Bronchial epithelial cell (primary cell): ENCODE results near the gene FRS2. TPM values are rescaled to one million over a fixed set of nuclear protein-coding genes. Genes with fewer than 3 reads are reported as not detected.

Experiments
- DNase-seq: peaks from one replicate; pipeline ENCODE4 v3.0.0-alpha.2; 2010; ENCODE audit warnings: low read depth
- FAIRE-seq: peaks from 2 replicates; lab custom pipeline; 2011; peaks lifted over from hg19 to GRCh38; lab: Jason Lieb, UNC
- H3K27me3 ChIP-seq: 2 replicates; pipeline ENCODE4 v1.5.1; 2011; ENCODE audit warnings: low read length; ENCODE audit not compliant: control insufficient read depth, insufficient read depth
- H3K36me3 ChIP-seq: 2 replicates; pipeline ENCODE4 v1.5.1; 2011; ENCODE audit warnings: low read length; ENCODE audit not compliant: control insufficient read depth, insufficient read depth
- H3K4me3 ChIP-seq: 2 replicates; pipeline ENCODE4 v1.5.1; 2011; ENCODE audit warnings: mild to moderate bottlenecking, low read depth, low read length, control low read depth
- CTCF ChIP-seq: IDR thresholded peaks from 2 replicates; pipeline ENCODE4 v1.5.1; 2011; ENCODE audit warnings: mild to moderate bottlenecking, moderate library complexity, low read length, control low read depth, inconsistent platforms; ENCODE audit not compliant: insufficient read depth, severe bottlenecking
- total RNA-seq: library from RNA; depleted of rRNA; stranded (reverse); fragments of >200 nt; gene quantifications from 2 replicates; pipeline ENCODE4 v1.2.1, GENCODE V29; 2014

Gene FRS2
- total RNA-seq, 1 donor from 2014 or later, result 27.1 TPM

GRCh38 chr12:69566603-69567002 lies 96.4 kb downstream of the FRS2 start:
- Histone ChIP-seq H3K4me3 (no peak overlapping the region), H3K36me3 (peaks cover 3% of the 10 kb centered on the region), H3K27me3 (no peaks in the 10 kb centered on the region)
- FAIRE-seq, result no peak
- peak; percentile 4 for TF ChIP-seq CTCF
- no peak for DNase-seq

DNA sequence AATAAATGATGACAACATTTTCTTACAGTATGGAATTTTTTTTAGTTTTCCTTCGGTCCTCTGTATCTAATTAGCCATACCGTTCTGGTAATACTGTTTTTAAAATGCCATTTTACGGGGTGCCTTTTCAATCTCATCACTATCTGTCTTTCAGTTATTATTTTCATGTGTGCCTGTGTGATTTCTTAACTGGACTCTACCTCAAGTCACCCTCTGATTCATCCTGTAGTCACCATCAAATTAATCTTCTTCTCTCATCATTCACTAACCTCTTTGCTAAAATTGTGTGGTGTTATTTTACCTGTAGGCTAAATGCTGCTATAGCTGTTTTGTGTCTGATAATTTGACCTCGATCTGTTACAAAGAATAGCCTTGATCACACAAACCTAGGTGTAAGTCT lies 99.0 kb downstream of the FRS2 start:
- no peak for FAIRE-seq
- peak; percentile 84 for DNase-seq
- Histone ChIP-seq H3K4me3 (no peak overlapping the region), H3K27me3 (no peaks in the 10 kb centered on the region), H3K36me3 (peaks cover 6% of the 10 kb centered on the region)
- TF ChIP-seq CTCF, result no peak

- no peak overlapping the region for H3K4me3 ChIP-seq
- no peaks in the 10 kb centered on the region for H3K27me3 ChIP-seq
- no peak for TF ChIP-seq CTCF
- DNase-seq, result peak; percentile 39
- FAIRE-seq, result no peak
- peaks cover 8% of the 10 kb centered on the region for H3K36me3 ChIP-seq
These were observed 99.9 kb downstream of the FRS2 start for GRCh38 chr12:69570000-69570516.

DNA sequence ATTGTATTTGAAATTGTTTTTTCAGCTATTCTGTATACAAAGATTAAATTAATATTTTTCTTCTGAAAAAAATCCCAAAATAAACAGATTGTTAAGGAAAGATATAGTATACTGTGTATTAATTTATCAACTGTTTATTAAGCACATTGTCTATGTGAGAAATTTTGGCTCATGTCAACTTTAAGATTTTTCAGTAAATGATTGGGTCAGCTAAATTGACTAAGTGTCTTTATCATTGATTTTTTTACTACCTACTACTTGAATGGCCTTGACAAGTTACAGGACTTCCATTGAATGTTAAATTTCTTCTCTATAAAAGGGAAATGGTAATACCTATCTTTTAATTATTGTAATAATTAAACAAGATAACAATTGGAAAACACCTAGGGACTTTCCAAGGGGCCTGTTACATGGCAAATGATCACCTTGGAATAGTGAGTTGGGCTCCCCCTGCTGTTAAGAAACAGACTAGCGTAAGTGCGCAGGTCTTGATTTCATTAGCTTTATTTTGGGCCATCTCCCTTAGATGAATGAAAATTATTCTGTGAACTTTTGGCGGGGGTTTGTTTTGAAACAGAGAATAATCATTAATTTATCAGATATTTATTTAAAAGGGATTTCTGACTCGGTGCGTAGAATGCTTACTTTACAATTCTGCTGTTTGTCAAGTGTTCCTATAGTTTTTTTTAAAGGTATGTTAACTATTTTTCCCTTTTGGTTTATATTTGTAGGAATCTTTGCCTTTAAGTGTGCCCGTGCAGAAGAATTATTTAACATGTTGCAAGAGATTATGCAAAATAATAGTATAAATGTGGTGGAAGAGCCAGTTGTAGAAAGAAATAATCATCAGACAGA lies 100.6 kb downstream of the FRS2 start:
- TF ChIP-seq CTCF, result peak; percentile 61
- H3K4me3 ChIP-seq, result no peak overlapping the region
- DNase-seq (peak; percentile 77), FAIRE-seq (no peak)
- H3K36me3 ChIP-seq, result peaks cover 8% of the 10 kb centered on the region
- H3K27me3 ChIP-seq, result no peaks in the 10 kb centered on the region

GRCh38 chr12:69575346-69575745 lies 105.2 kb downstream of the FRS2 start:
- Histone ChIP-seq H3K36me3 (peaks cover 8% of the 10 kb centered on the region), H3K4me3 (no peak overlapping the region), H3K27me3 (no peaks in the 10 kb centered on the region)
- FAIRE-seq (no peak), DNase-seq (no peak)
- no peak for TF ChIP-seq CTCF

DNA sequence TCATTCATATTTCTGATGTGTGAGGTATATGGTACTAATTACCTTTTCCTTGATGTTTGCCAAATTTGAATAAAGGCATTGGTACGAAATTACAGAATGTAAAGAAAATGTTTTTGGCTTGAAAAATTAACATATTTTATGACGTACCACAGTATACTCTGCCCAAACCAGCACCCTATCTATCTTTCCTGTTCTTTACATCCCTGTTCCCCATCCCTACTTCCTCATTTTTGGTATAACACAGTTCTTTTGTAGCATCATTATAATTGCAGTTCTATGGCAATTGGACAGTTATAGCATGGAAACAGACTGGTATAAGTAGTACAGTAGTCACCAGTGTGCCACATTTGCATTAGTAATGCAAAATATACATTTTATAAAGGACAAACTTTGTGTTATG lies 108.1 kb downstream of the FRS2 start:
- peaks cover 5% of the 10 kb centered on the region for H3K36me3 ChIP-seq
- H3K27me3 ChIP-seq, result no peaks in the 10 kb centered on the region
- H3K4me3 ChIP-seq, result no peak overlapping the region
- TF ChIP-seq CTCF, result no peak
- DNase-seq (no peak), FAIRE-seq (no peak)
